NCI-H446 treated with DMSO at 0.1 percent for 48 hours (cell line): ENCODE measurements around the gene RNMT.
"Not testable (repeated sequence)": the region's sequence is repeated elsewhere in the genome, so short reads cannot be mapped to it uniquely, and the experiment has no call there.

Experiments
- DNase-seq: peaks from one replicate; lab custom pipeline; 2025; lab: John Stamatoyannopoulos, UW

RNMT gene

DNA sequence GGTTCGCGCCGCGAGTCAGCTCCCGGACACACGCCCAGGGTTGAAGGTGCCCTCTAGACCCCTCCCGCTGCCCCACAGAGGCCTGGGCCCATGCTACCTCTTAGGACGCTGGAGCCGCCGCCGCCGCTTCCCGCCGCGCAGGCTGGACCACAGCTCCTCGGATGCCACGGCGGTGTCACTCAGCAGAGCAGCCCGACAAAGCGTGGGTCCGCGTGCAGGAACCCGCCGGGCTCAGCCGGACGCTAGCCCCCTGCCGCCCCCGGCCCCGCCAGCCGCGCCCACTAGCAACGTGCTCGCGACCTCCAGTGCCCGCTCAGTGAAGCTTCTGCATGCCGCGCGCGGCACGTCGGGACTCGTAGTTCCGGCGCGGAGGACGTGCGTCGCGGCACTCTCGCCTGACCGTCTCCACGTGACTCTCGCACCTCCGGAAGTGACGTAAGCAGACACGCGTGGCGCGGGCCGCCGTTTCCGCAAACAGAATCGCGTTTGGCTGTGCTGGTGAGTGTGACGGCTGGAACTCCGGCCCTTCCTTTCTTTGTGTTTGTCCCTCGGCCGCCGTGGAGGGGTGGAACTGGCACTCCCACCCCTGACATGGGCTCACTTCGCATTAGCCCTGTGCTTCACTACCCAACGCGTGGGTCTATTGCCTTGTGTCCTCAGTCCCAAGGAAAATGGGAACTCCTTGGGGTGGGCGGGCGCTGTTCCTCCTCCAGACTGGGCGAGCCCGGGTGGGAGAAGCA, at the start of gene RNMT, which contains the start of gene FAM210A:
Gene RNMT, plus strand, starts transcription at position 442 of the 740 bp plus-strand sequence. CDS start 4,845 bp downstream, outside the sequence.
Gene FAM210A, minus strand, starts transcription at position 327 of the 740 bp plus-strand sequence. CDS start 44,481 bp downstream, outside the sequence.
- DNase-seq = peak; percentile 86

DNA sequence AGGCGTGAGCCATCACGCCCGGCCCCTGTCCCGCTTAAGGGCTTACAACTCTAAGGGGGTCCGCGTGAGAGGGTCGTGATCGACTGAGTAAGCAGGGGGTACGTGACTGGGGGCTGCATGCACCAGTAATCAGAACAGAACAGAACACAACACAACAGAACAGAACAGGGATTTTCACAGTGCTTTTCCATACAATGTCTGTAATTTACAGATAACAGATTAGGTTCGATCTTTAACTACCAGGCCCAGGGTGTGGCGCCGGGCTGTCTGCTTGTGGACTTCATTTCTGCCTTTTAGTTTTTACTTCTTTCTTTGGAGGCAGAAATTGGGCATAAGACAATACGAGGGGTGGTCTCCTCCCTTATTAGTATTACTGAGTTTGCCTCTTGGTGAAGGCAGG, 49.1 kb upstream of the RNMT start:
- not testable (repeated sequence) for DNase-seq

DNA sequence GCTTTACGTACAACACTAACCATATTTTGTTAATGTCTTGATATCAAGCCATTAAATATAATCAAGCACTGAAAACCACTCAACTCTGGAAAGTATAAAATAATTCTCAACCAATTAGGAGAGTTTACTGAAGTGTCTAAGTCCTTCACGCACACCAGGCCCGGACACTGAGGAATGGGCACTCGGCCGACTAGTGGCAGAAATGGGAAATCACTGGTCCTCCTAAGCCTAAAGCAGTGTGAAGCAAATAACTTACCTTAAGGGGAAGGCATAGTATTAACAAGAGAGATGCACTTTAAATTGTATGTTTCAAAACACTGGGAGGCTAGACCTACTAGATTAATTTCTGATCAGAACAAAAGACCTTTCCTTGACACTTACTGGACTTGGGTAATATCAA, 45.9 kb upstream of the RNMT start:
- DNase-seq = no peak

GRCh38 chr18:13681701-13682100, 44.8 kb upstream of the RNMT start:
- DNase-seq = no peak

DNA sequence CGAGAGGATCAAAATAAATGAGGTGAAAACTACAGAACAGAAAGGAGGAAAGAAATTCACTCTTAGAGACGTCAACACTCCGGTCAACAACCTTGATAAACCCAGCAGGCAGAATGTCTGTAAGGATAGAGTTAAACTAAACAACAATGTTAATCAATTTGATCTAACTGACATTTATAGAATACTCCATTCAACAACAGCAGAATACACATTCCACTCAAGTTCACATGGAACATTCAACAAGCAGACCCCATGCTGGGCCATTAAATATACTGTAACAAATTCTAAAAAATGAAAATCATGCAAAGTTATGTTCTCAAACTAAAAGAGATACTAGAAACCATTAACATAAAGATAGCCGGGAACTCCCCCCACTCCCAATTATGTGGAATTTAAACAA, 41.9 kb upstream of the RNMT start:
- DNase-seq = no peak

- DNase-seq = no peak
These were observed 38.0 kb upstream of the RNMT start for GRCh38 chr18:13688191-13689136.

- DNase-seq = not testable (repeated sequence)
These were observed 36.4 kb upstream of the RNMT start for GRCh38 chr18:13690060-13690459.

DNA sequence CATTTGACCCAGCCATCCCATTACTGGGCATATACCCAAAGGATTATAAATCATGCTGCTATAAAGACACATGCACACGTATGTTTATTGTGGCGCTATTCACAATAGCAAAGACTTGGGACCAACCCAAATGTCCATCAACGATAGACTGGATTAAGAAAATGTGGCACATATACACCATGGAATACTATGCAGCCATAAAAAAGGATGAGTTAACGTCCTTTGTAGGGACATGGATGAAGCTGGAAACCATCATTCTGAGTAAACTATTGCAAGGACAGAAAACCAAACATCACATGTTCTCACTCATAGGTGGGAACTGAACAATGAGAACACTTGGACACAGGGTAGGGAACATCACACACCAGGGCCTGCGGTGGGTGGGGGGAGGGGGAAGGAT, 31.1 kb upstream of the RNMT start:
- DNase-seq = not testable (repeated sequence)

- no peak for DNase-seq
These were observed 29.5 kb upstream of the RNMT start for GRCh38 chr18:13696961-13697360.

GRCh38 chr18:13700153-13700552, 26.3 kb upstream of the RNMT start:
- DNase-seq = no peak

- no peak for DNase-seq
These were observed 22.6 kb upstream of the RNMT start for GRCh38 chr18:13703899-13704298.

DNA sequence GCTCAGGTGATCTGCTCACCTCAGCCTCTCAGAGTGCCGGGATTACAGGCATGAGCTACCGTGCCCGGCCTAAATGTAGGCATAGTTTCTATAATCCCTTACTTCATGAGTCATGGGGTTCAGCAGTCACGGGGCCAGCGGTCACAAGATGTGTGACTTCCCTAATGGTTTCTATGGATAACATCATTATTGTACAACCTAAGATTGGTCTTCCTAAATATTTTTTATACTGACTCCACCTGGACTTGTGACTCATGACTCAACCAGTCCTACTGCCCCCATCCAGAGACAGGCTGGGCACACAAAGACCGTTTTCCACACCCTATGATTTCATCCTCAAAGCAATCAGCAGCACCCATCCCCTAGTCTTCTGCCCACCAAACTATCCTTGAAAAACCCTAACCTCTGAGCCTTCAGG, 16.1 kb upstream of the RNMT start:
- no peak for DNase-seq

- no peak for DNase-seq
These were observed 13.9 kb upstream of the RNMT start for GRCh38 chr18:13712400-13713131.

DNA sequence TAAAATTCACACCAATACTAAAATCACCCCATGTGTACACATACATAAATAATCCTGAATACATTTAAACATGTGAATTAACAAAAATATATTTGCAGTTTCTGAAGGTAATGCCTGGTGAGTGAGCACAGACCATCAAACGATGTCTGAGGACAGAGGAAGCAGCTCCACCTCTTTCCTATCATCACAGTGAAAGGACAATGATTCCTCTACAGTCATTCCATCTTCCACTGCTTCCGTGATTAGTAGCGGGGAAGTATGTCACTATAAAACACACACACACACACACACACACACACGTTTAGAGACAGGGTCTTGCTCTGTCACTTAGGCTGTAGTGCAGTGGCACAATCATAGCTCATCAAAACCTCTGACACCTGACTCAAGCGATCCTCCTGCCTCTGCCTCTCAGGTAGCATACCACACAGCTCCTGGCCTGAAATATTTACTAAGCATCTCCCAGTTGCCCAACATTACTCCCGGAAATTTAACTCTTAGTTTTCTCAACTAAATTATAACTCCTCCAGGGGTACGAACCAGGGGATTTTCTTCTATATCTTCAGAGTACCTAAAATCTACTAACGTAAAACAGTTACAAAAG, 12.9 kb upstream of the RNMT start:
- DNase-seq = no peak

- no peak for DNase-seq
These were observed 11.1 kb upstream of the RNMT start for GRCh38 chr18:13715330-13715729.

DNA sequence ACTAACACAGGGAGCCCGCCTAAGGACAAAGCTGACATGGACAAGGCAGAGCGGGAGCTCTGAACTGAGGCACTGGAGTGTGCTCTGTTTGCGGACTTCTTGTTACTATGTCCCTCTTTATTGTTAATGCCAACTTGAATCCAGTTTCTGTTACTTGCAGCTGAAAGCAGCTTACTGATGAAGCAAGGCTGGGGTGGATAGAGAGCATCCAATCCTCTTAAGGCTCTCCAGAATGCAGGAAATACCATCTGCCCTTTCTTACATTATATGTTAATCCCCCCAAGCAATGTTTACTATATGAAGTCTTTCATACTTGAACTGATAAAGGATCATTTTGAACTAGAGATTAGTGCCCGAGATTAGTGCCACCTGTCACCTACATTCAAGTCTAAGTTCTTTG, 9.6 kb upstream of the RNMT start:
- no peak for DNase-seq

DNA sequence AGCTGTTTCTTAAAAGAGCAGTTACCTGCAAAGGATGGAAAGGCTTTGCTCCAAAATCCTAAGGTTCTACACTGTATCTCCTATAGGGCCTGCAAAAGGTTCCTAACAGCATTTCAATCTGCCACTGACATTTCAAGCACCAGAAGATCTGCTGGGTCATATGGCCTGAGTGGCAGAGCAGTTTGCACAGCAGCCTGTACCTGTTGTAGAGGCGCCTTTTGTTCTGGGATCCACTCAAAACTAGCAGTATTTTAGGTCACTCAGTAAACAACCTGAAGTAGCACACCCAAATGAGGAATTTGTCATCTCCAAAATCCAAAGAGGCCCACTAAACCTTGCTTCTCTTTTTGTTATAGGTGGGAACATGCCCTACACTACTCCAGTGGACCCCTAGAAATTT, 6.3 kb upstream of the RNMT start:
- no peak for DNase-seq

DNA sequence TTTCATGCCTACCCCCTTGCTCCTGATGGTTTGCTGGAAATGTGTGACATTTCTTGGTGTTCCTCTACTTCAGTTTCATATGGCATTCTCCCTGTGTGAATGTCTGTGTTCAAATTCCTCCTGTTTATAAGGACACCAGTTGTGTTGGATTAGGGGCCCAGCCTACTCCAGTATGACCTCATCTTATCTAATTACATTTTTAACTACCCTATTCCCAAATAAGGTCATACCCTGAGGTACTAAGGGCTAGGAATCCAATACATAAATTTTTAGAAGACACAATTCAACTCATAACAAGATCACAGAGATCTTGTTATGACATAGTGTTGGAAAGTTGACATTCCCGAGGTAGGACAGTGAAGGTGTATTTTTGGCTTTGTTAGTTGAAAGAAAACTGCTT, 5.6 kb upstream of the RNMT start:
- no peak for DNase-seq

- DNase-seq = no peak
These were observed 774 bp upstream of the RNMT start for GRCh38 chr18:13725566-13726231.

- DNase-seq = no peak
These were observed 479 bp downstream of the RNMT start for GRCh38 chr18:13726972-13727331.

DNA sequence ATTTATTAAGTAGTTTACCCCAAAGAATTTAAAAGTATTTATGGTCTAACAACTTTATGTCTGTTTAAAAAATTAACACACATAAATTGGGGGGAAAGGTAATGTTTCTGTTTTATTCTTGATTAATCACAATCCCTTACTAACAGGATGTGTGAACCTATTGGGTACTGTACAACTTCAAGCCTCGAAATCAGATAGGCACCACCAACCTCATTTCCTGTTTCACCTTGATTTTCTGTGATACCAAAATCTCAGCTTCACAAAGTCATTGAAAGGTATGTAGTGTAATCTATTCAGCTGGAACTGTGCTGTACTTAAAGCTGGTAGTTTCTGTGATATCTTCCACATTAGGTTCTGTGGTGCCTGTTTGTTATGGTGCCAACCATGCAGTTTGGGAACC, 4.0 kb downstream of the RNMT start:
- DNase-seq = no peak
